A549 (cell line): ENCODE data around the gene U2SURP.

ENCODE experiments used
- CTCF ChIP-seq: fragments of >200 bp; sonication (Bioruptor Twin); formaldehyde crosslinking; IDR thresholded peaks from 3 replicates; pipeline ENCODE4 v1.5.1; 2016
- EP300 ChIP-seq, 2 experiments: fragments of >200 bp; sonication (Bioruptor Twin); formaldehyde crosslinking; IDR thresholded peaks; 2 replicates in 1 of 2; 3 replicates in 1 of 2; pipeline ENCODE4 v1.6.1; 2016 to 2017
- JUNB ChIP-seq: fragments of >200 bp; sonication (Bioruptor Twin); formaldehyde crosslinking; IDR thresholded peaks from 2 replicates; pipeline ENCODE4 v1.6.1; 2016
- RFX5 ChIP-seq: fragments of 450-650 bp; IDR thresholded peaks from 2 replicates; pipeline ENCODE4 v1.7.1; 2014; ENCODE audit warnings: antibody characterized with exemption, mild to moderate bottlenecking, moderate library complexity
- SMC3 ChIP-seq: fragments of >200 bp; sonication (Bioruptor Twin); formaldehyde crosslinking; IDR thresholded peaks from 3 replicates; pipeline ENCODE4 v1.6.1; 2018; ENCODE audit warnings: inconsistent platforms
- USF2 ChIP-seq: fragments of 450-650 bp; IDR thresholded peaks from 2 replicates; pipeline ENCODE4 v1.6.1; 2014; ENCODE audit warnings: antibody characterized with exemption

GRCh38 chr3:143004823-143005222 is 3.5 kb downstream of the U2SURP start:
- TF ChIP-seq CTCF (no peak), SMC3 (no peak), JUNB (no peak), EP300 (IDR thresholded peaks at IDR 0.05) (no peak), RFX5 (no peak), USF2 (no peak)
